Stimulated activated CD4-positive, alpha-beta T cell treated with anti-CD3 and anti-CD28 coated beads, Interleukin-12 subunit alpha, Interleukin-12 subunit beta, amount 100 ng/mL, for 48 hours (primary cell): ENCODE data around the gene KRCC1.
"Not testable (repeated sequence)": the region's sequence is repeated elsewhere in the genome, so short reads cannot be mapped to it uniquely, and the experiment has no call there.

Experiments used
- DNase-seq, 3 donors: peaks; one replicate each; pipeline ENCODE4 v3.0.0-alpha.2; 2020; ENCODE audit warnings: low read depth in 2 of 3, low spot score in 1 of 3

Gene KRCC1

DNA sequence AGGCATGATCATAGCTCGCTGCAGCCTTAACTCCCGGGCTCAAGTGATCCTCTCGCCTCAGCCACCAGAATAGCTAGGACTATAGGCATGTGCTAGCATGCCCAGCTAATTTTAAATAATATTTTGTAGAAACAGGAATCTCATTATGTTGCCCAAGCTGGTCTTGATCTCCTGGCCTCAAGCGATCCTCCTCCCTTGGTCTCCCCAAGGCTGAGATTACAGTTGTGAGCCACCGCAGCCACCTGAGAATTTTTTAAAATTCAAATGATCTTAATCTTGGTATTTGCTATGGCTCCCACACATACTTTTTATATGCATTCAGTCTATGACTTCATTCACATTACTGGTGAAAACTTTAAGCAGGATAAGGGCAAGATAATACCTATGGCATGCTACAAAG lies 13.1 kb downstream of the KRCC1 start:
- no peak for DNase-seq

DNA sequence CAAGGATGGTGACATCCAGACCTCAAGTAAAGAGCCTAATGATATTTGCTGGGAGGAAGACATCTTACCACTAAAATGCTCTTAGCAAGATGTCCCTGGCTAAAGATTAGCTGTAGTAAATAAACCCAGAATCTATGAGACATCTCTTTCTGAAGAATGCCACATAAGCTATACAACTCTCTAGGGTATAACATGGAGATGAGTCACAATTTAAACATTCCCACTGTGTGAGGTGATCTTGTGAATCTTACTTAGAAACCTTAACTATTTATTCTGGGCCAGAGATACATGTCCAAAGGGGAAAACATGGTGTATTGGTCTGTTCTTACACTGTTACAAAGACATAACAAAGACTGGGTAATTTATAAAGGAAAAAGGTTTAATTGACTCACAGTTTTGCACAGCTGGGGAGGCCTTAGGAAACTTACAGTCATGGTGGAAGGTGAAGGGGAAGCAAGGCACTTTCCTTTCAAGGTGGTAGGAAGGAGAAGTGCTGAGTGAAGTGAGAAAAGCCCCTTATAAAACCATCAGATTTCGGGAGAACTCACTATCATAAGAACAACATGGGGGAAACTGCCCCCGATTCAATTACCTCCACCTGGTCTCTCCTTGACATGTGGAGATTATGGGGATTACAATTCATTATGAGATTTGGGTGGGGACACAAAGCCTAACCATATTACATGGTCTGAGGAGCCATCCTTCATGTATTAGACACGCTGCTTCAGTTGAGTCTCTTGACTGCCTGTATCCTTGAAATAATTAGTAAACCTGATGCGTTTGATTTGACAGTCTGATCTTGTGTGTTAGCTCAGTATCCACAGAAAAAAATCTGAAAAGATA lies 17.1 kb downstream of the KRCC1 start:
- no peak for DNase-seq

DNA sequence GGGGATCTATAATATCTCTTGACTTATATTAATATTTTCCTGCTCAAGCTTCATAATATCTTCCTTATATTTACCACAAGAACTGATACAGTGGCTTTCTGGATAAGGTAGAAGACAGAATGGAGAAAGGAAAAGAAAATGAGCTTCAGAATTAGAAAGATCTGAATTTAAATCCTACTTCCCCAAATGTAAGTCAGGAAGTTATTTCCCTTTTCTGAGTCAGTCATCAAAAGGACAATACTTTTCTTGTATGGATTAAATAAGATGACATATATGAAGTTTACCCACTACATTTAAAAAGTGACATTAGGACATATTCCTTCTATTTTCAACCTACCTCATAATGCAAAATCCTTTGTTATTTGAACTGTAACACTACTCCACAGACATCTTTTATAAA lies 19.0 kb downstream of the KRCC1 start:
- DNase-seq = no peak

DNA sequence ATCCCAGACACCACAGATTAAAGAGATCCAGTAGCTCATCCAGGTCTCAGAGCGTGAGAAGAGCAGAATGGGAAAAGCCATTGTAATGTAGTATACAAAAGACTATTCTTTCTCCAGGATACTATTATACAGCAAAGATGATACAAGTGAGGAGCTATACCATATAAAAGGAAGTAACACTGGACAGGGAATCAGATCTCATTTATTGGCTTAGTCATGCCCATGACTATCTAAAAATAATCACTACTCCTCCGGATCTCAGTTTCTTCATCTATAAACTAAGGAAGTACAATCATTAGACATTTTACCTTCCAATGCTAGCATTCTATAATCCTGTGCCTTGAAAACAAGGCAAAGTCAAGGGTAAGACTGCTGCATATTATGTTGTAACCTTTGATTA lies 19.4 kb downstream of the KRCC1 start:
- DNase-seq = no peak

DNA sequence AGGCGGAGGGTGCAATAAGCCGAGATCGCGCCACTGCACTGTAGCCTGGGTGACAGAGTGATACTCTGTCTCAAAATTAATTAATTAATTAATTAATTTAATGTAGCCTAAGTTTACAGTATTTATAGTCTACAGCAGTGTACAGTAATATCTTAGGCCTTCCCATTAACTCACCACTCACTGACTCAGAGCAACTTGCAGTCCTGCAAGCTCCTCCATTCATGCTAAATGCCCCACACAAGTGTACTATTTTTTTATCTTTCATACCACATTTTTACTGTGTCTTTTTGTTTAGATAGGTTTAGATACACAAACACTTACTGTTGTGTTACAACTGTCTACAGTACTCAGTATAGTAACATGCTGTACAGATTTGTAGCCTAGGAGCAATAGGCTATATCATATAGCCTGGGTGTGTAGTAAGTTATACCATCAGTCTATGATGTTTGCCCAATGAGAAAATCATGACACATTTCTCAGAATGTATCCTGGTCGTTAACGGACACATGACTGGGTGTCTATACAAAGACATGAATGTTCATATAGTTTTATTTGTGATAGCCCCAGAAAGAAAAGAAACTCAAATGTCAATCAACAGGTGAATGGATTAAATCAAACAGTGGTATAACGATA lies 23.4 kb downstream of the KRCC1 start:
- DNase-seq = no peak

DNA sequence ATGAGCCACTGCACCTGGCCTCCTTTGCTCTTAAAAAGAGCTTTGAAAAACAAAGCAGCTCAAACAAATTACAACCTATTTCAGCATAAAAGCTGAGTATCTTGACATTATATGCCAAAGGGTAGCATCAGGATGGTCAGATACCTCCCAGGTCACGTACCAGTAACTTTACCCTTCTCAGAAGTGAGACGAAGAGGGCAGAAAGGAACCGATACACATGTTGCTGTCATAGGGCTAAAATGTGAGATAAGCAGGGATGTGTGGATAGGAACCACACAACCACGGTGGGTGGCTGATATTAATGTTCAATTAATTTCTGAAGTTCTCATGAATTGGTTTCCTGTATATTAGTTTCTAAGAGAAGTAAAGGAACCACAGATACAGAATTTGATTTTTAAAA lies 26.7 kb downstream of the KRCC1 start:
- DNase-seq = no peak

DNA sequence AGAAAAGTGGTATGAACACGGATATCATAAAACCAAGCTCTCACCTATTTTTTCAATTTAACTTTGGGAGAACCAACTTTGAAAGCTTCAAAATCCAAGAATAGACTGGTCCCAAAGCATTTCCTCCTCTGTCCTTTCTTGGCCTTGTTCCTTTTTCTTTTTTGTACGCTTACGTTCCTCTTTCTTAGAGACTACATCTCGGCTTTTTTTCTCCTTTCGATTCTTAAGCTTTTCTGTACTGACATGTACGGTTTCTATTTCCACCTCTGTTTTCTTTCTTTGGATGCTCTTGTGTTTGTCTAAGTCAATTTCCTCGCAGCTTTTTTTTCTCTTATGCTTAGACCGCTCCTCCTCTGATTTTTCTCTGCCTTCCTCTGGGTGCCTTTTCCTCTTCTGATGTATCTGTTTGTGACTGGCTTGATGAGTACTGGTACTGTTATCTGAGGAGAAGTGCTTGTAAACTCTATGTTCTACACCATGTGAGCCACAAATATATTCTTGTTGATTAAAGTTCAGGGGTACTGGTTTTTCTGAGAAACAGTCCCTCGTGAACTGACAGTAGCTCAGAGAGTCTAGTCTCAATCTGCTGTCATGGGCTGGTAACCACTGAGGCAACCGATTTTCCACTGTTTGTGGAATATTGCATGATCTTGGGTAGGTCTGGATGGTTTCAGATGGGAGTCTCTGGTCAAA lies 27.7 kb downstream of the KRCC1 start:
- DNase-seq = no peak

DNA sequence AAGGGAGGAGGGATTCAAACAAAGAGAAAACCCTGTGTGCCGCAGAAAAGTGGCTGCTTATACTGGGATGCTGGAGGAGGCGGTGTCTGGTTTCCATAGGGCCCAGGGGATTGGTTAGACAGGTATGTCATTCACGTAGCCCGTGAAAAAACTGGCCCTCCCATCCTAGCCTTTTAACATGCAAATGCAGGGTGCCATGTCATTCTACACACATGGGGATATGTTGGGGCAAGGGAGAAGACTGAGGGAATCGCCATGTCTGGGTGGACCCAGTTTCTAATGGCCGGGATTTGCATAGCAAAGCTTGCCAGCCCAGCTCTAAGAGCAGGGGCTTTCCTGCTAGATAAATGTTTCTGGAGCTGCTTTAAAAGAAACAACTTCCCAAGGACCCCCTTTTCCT lies 31.1 kb downstream of the KRCC1 start:
- no peak for DNase-seq

DNA sequence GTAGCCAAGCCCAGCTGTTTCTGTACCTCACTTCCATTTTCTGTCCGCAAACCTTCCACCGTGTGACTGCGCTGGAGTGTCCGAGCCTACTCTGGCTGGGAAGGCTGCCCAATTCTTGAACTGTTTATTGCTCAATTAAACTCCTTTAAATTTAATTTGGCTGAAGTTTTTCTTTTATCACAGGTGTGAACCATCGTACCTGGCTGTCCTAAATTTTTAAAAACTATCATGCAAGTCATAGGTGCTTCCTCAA lies 33.0 kb downstream of the KRCC1 start:
- DNase-seq = no peak

DNA sequence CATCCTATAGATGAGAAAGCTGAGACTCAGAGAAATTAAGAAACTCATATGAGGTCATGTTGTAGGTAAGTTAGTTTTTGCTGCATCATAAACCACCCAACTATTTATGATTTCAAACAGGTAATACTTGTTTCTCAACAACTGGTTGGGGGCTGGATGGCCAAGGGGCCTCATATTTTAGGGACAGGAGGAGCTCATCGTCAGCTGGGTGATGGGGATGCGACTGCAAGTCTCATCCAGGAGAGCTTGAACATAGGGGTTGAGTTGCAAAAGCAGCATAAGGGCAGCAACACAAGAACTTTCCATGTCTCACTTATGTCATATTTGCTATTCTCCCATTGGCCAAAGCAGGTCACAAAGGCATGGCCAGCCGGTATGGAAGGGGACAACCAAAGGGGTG lies 35.6 kb downstream of the KRCC1 start:
- DNase-seq = no peak

DNA sequence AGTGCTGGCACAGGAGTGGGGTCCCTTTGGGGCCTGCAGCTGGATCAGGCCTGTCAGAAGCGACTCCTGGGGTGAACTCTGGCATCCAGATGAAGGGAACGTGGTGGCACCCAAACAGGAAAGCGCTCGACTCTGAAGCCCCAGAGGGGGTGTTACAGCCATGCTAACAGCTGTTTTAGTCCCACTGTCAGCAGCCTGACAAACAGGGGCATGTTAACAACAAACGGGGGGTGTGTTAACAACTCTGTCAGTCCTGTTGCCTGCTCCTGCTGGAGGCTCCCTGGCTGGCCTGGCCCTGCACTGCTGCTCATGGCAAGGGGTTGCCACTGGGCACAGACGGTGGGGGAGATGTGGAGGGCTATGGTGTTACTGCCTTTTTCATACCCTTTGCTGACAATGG lies 36.7 kb downstream of the KRCC1 start:
- DNase-seq = no peak

DNA sequence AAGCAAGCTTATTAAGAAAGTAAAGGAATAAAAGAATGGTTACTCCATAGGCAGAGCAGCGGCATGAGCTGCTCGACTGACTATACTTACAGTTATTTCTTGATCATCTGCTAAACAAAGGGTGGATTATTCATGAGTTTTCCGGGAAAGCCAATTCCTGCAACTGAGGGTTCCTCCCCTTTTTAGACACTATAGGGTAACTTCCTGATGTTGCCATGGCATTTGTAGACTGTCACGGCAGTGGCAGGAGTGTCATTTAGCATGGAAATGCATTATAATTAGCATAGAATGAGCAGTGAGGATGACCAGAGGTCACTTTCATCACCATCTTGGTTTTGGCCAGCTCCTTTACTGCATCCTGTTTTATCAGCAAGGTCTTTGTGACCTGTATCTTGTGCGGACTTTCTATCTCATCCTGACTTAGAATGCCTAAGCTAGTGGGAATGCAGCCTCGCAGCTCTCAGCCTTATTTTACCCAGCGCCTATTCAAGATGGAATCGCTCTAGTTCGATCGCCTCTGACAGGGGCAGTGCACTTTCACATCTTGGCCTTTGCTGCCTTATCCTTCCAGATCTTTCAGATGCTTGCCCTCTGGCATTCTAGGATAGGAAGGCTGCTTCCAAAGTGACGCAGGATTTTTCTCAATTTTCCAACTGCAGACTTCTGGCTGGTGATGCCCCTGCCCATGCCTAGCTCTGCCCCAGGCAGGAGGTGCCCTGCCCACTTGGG lies 37.3 kb downstream of the KRCC1 start:
- not testable (repeated sequence) for DNase-seq

DNA sequence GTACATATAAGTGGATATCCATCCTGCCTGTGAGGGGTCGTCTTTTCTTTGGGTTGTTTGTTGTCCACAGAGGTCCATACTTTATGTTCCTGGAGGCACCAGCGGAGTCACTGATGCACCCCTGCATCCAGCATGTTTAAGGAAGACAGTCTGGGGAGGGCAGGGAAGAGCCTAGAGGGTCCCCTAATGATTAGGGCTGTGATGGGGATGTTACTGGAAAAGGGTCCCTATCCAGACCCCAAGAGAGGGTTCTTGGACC lies 37.9 kb downstream of the KRCC1 start:
- DNase-seq = not testable (repeated sequence)

DNA sequence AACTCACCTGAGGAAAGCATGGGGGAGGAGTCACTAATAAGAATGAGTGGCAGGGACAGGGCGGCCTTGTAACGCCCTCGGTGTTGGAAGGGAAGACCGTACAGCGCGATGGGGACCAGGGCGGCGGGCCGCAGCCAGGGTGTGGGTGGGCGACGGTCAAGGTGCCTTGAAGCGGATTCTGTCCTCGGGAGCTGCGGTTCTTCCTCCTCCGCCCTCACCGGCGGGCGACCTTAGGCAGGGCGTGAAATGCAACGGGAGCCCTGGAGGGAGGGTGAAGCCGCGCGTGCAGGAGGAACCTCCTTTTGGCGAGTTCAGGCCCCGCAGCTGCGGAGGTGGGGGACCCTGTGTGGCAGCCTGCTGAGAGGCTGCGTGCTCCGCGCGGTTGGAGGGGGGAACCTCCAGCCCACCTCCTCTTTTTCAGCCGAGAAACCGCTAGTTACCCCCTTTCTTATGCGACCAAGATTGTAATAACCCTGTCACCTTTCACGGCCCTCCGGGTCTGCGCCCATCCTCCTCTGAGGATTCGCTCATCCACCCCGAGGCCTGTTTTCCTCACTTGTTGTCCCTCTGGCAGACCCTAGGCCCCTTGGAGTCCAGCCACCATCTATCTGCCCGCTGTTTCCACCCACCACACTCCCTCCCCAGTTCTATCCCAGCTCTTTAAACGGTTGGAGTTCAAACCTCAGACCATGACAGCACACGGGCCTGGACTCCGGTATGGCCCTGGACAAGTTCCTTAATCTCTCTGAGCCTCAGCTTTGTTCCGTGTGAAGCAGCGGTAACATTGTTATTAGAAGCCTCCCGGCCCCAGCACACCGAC lies 38.4 kb downstream of the KRCC1 start:
- DNase-seq = peak in 1 of 3 donors; percentile 38

DNA sequence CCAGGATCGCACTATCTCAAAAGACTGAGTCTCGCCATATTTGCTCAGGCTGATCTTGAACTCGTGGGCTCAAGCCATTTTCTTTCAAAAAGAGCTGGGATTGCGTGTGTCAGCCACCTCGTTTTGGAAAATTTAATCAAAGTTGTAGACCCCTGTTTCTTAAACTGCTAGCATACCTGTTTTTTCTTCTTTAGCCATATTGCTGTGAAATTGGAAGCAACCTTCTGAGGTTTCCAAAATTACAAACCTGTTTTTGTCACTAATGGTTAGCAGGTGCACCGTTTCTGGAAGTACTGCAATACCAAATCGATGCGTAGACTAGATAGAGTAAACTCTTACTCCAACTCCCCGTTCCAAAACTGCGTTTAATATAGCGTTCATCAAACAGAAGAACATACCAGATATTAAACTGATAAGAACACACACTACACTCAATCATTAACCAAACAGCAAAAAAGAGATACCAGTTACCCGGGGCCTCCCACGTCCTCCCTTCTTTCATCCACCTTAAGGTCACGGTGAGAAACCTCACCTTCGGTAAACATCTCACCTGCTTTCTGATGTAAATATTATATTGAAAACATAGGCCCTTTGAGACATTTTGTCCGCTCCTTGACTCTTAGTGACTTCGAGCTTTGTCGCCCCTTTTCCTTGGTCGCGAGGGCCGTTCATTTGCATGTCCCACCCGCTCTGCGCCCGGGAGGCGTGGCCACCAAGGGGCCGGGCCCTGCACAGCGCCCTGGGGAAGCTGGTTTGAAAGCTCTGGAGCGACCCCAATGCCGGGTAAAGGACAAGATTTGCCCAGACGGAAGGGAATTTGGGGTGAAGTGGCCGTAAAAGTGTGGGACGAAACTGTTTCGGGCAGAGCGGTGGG lies 39.3 kb downstream of the KRCC1 start, which contains the start of gene RNU2-63P:
Gene RNU2-63P (minus strand): TSS at position 462 of the 874 bp plus-strand sequence.
- DNase-seq = peak; percentile 58 to 77 (median 72)

DNA sequence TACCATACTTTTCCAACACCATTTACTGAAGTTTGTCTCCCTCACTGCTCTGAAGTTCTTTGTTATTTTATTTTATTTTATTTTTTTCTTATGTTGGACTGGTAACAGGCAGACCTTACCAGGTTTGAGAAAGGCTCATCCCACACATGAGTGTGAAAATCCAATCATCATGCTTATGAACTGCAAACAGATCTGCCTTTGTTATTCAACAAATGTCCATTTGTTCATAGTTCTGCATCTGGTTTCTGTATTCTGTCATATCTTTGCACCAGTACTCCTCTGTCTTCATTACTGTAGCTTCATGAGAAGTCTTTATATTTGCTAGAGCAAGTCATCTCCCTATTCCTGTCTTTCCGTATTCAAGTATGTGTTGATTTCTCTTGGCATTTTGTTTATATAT lies 44.6 kb downstream of the KRCC1 start:
- DNase-seq = no peak

DNA sequence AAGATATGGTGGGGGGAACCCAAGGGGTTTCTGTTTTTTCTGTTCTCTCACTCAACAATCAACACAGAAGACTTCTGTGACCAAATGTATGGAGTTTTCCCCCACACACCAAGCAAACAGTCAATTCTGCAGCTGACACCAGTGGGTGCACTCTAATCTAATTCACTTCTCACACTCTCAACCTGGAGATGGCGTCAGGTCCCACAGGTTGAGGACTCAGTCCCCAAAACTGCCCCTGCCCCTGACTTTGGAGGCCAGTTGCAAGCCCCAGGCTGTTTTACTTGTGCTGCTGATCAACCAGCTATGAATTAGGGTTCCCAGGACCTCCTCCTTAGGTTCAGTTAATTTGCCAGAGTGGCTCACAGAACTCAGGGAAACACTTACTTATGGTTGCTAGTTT lies 45.4 kb downstream of the KRCC1 start:
- no peak for DNase-seq

DNA sequence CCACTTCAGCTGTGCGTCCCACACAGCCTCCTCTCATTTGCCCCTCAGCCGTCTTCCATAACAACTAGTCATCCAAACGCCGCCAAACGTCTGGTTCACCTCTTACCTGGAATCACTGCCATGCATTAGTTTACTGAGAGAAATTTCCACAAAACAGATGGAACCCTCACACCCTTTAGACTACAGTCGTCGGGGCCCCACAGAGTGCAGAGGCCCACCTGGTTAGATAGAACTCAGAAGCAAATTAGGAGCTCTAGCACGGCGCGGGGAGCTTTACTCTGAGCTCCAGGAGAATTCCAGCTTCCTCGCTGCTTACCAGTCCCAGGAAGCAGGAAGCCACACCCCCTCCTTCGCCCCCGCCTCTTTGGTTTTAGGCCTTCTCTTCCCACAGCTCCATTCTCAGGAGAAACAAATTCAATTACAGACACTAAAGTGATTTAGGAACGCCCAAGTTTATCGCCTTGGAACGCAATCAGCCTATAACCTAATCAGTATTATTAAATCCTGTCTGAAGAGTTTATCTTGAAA lies 48.6 kb downstream of the KRCC1 start:
- DNase-seq = no peak

DNA sequence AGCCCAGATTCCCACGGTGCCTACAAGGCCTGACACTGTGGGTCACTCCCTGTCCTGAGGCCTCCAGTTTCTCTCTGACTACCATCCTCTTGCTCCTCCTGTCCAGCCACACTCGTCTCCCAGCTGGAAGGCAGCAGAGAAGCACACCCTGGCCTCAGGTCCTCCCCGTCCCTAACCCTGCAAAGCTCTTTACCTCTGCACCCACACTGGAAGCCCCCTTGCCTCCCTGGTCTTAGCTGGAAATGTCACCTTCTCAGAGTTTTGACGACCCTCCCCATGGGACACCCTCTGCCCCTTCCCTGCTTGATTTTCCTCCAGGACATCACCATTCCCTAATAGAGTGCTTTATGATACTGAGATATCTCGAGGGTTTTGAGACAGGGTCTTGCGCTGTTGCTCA lies 49.8 kb downstream of the KRCC1 start:
- DNase-seq = no peak
